Small intestine (tissue), 7 donors: ENCODE measurements around the gene CMYA5. TPM values are rescaled to one million over a fixed set of nuclear protein-coding genes. Genes with fewer than 3 reads are reported as not detected.

Experiments used
- DNase-seq, 2 donors: peaks; one replicate each; pipeline versions ENCODE4 v3.0.0 to v3.0.0-alpha.2; 2013
- FAIRE-seq: peaks from 2 replicates; lab custom pipeline; 2012; peaks lifted over from hg19 to GRCh38; lab: Jason Lieb, UNC
- H3K27ac ChIP-seq, 3 donors: one replicate each; pipeline ENCODE4 v1.5.1; 2013; ENCODE audit warnings: low read length in 2 of 3, mild to moderate bottlenecking in 2 of 3, control low read depth in 1 of 3, inconsistent platforms in 1 of 3, low read depth in 1 of 3, moderate library complexity in 1 of 3
- H3K27me3 ChIP-seq, 3 donors: one replicate each; pipeline ENCODE4 v1.6.1; 2013; ENCODE audit warnings: low read length in 3 of 3, inconsistent platforms in 1 of 3; ENCODE audit not compliant: control insufficient read depth in 3 of 3, insufficient read depth in 3 of 3
- H3K36me3 ChIP-seq, 3 donors: one replicate each; pipeline ENCODE4 v1.6.1; 2013; ENCODE audit warnings: low read length in 3 of 3, inconsistent platforms in 1 of 3, low read depth in 1 of 3, mild to moderate bottlenecking in 1 of 3, moderate library complexity in 1 of 3; ENCODE audit not compliant: control insufficient read depth in 3 of 3, insufficient read depth in 2 of 3
- H3K4me1 ChIP-seq, 3 donors: one replicate each; pipeline ENCODE4 v1.6.1; 2013; ENCODE audit warnings: low read length in 2 of 3, inconsistent platforms in 1 of 3, low read depth in 1 of 3, mild to moderate bottlenecking in 1 of 3, moderate library complexity in 1 of 3; ENCODE audit not compliant: control insufficient read depth in 3 of 3, insufficient read depth in 2 of 3
- H3K4me3 ChIP-seq, 3 donors: one replicate each; pipeline ENCODE4 v1.5.1; 2013; ENCODE audit warnings: low read length in 3 of 3, control low read depth in 1 of 3, inconsistent platforms in 1 of 3, low read depth in 1 of 3, mild to moderate bottlenecking in 1 of 3, moderate library complexity in 1 of 3
- H3K9me3 ChIP-seq, 2 donors: one replicate each; pipeline ENCODE4 v1.6.1; 2013; ENCODE audit warnings: low read depth in 1 of 2, low read length in 1 of 2; ENCODE audit not compliant: control insufficient read depth in 2 of 2, insufficient read depth in 1 of 2
- WGBS, 3 donors: extraction: QIAGEN DNeasy Blood & Tissue Kit; methylation state at CpG; one replicate each; pipeline ENCODE4 v1.1.7; 2013; 5-methylcytosine and 5-hydroxymethylcytosine counted together
- polyA plus RNA-seq, 4 donors: library from polyadenylated mRNA; stranded (reverse) in 3 of 4; unstranded in 1 of 4; fragments of 200-250 nt in 3 of 4; fragments of 120-200 nt in 1 of 4; gene quantifications; one replicate each; pipeline versions ENCODE4 v1.2.1 to v1.2.3, GENCODE V29; 2013
- donor health status: healthy with polysubstance abuse.
- donor health status: control.
- donor health status: control.
- donor health status: Bipolar disorder and iron deficiency.
- donor health status: healthy.

Gene CMYA5
- polyA plus RNA-seq, 4 donors, result 0.61 to 5.7 (median 1.6) TPM

DNA sequence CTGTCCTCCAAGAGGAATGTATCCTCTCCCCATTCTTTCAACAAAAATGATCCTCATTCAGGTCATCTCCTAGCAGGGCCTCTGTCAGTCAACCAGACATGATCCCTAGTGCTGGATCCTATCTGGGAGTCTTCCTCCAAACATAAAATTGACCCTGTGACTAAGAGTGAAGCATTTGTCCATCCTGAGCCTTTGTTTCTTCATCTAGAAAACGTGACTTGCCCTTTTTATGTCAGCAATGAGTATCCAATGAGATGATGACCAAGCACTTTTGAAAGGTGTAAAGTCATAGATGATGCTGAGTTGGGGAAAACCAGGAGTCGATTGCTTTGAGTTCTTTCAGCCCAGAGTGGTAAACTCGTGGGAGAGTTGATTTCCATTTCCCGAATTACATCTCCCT lies 143.3 kb downstream of the CMYA5 start:
- Histone ChIP-seq H3K27me3 (peaks cover 0 to 2% (median 0%) of the 10 kb centered on the region in 3 donors), H3K27ac (no peak overlapping the region), H3K4me1 (no peaks in the 10 kb centered on the region), H3K9me3 (no peaks in the 10 kb centered on the region), H3K36me3 (no peaks in the 10 kb centered on the region), H3K4me3 (no peak overlapping the region)
- DNase-seq (no peak), FAIRE-seq (no peak)
- 68 to 81% (median 77%) methylated on average over 4 of the region's 4 CpGs for WGBS, 3 donors

DNA sequence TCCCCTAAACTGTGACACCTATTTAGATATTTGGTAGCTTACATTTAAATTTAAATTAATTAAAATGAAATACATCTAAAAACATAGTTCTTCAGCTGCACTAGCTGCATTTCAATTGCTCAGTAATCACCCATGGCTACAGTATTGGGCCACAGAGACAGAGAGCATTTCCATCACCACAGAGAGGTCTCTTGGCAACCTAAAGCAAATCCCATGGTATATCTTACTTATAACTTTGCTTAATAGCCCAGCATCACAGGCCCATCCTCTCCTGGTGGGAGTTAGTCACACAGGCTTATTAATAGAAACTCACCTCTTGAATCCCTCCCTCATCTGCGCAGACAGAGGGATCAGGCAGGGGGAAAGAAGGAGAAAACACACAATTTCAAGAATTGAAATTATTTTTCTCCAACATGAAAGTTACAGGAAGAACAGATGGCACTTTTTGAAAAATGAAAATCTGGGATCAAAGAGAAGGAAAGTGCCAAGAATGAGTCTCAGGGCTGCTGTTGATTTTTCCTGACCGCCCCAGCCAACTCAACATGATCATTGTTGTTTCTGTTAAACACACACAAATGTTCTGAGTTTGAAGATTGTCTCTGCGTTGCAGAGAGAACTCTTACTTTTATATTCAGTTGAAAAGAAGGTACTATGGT lies 144.6 kb downstream of the CMYA5 start:
- Histone ChIP-seq H3K9me3 (no peaks in the 10 kb centered on the region), H3K4me1 (no peaks in the 10 kb centered on the region), H3K27me3 (peaks cover 0 to 1% (median 0%) of the 10 kb centered on the region in 3 donors), H3K36me3 (no peaks in the 10 kb centered on the region), H3K27ac (no peak overlapping the region), H3K4me3 (no peak overlapping the region)
- no peak for DNase-seq
- FAIRE-seq, result no peak
- 84 to 85% (median 85%) methylated on average over 3 of the region's 3 CpGs for WGBS, 3 donors

DNA sequence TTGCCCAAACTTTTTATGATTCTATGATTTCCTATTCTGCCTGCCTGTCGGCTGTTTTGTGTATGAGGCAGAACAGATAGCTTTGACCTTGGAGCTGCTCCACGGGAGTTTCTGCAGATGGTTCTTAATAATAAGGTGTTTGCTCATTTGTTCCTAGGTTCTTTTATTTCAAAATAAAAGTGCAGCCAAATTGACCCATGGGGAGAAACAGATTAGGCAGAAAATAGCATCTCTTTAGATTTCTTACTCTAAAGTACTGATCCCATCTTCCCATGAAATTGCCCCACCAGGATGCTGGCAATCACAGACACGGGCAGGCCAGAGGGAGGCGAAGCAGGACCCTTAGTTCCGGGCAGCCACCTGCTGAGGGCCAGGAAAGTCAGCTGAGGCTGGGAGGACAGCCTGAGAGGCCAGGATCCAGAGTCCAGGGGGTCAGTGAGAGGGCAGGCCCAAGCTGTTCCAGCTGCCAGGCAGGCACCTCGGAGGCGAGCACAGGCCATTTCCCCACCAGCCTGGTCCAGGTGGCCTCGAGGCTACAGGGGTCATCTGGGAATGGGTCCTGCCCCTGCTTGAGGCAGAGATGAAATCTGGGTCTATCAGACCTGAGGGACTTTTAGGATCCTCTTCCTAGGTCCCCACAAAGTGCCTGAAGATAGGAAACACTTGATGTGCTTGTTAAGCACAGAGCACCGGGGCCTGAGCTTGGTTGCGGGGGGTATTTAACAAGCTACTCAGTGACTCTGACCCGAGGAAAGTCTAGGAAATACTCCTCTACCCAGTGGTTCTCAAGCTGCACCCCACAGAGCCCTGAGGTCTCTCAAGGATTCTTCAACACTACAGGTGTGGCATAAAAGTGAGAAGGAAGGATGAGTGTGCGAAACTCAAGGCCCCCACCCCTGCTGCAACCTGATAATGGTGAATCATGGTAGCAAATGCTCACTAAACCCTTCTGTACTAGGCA lies 145.4 kb downstream of the CMYA5 start:
- Histone ChIP-seq H3K4me1 (no peaks in the 10 kb centered on the region), H3K36me3 (no peaks in the 10 kb centered on the region), H3K9me3 (no peaks in the 10 kb centered on the region), H3K4me3 (no peak overlapping the region), H3K27ac (no peak overlapping the region), H3K27me3 (peaks cover 0 to 5% (median 0%) of the 10 kb centered on the region in 3 donors)
- WGBS, 3 donors, result 70 to 79% (median 72%) methylated on average over 11 to 12 of the region's 12 CpGs
- FAIRE-seq, result no peak
- DNase-seq, result no peak

DNA sequence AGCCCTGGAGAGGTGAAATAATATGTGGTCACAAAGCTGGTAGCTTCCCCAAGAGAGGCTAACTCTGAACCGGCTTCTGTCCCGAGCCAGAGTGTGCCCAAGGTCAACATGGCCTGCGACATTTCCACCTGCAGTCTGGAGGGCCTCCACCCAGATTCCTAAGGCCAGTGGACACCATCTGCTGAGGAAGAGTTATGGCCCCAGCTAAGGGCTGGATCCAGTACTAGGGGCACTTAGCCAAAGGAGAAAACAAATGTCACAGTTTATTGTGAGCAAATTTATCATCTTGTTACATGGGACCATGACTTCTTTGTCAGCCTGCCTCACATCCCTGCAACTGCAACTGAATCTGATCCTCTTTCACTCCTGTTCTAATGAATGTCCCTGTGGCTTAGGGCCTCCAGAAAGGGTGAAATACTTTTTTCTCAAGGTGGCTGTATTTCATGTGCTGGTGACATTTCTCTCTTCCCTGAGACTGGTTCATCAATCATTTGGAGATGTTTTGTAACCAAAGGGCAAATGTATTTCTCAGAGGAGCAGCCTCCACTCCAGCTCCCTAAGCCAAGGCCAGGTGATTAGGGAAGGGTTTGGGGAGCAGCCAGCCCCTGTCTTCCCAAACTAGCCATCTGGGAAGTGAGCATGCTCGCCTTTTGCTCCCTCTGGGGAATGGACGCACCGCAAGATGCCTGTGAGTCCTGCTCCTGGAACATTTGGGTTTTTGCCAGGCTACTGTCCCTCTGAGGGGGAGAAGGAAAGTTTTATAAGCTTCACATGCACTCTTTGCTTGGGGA lies 148.3 kb downstream of the CMYA5 start:
- no peak overlapping the region for H3K27ac ChIP-seq
- no peak overlapping the region for H3K4me3 ChIP-seq
- H3K4me1 ChIP-seq, result no peaks in the 10 kb centered on the region
- 80 to 87% (median 85%) methylated on average over 6 of the region's 6 CpGs for WGBS, 3 donors
- no peaks in the 10 kb centered on the region for H3K9me3 ChIP-seq
- FAIRE-seq, result no peak
- H3K27me3 ChIP-seq, result peaks cover 0 to 13% (median 0%) of the 10 kb centered on the region in 3 donors
- DNase-seq, result no peak
- H3K36me3 ChIP-seq, result no peaks in the 10 kb centered on the region

GRCh38 chr5:79840084-79840990 lies 150.7 kb downstream of the CMYA5 start:
- no peak for DNase-seq
- Histone ChIP-seq H3K4me1 (no peaks in the 10 kb centered on the region), H3K4me3 (no peak overlapping the region), H3K9me3 (no peaks in the 10 kb centered on the region), H3K27me3 (peaks cover 0 to 15% (median 0%) of the 10 kb centered on the region in 3 donors), H3K36me3 (no peaks in the 10 kb centered on the region), H3K27ac (no peak overlapping the region)
- no peak for FAIRE-seq
- WGBS, 3 donors, result 47 to 50% (median 47%) methylated on average over 7 of the region's 7 CpGs

DNA sequence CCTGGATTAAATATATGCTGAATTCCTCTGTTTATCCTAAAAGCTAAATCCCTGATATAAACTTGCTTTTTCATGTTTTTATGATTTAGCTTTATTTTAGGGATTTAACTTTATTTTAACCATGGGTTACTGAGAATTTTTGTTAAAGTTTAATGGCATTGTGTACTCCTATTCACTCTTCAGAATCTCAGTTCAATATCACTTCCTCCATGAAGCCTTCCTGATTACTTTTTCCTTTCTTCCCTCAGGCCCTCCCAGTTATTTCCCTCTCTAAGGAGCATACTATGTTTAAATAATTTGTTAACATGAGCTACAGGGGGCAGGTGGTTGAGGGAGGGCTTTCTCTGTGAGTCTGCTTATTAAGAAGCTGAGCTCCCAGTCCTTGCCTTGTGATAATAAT lies 151.5 kb downstream of the CMYA5 start:
- no peak for DNase-seq
- no peaks in the 10 kb centered on the region for H3K9me3 ChIP-seq
- no peak overlapping the region for H3K27ac ChIP-seq
- no peak for FAIRE-seq
- no peaks in the 10 kb centered on the region for H3K4me1 ChIP-seq
- no peak overlapping the region for H3K4me3 ChIP-seq
- H3K27me3 ChIP-seq, result peaks cover 0 to 15% (median 0%) of the 10 kb centered on the region in 3 donors
- no peaks in the 10 kb centered on the region for H3K36me3 ChIP-seq

DNA sequence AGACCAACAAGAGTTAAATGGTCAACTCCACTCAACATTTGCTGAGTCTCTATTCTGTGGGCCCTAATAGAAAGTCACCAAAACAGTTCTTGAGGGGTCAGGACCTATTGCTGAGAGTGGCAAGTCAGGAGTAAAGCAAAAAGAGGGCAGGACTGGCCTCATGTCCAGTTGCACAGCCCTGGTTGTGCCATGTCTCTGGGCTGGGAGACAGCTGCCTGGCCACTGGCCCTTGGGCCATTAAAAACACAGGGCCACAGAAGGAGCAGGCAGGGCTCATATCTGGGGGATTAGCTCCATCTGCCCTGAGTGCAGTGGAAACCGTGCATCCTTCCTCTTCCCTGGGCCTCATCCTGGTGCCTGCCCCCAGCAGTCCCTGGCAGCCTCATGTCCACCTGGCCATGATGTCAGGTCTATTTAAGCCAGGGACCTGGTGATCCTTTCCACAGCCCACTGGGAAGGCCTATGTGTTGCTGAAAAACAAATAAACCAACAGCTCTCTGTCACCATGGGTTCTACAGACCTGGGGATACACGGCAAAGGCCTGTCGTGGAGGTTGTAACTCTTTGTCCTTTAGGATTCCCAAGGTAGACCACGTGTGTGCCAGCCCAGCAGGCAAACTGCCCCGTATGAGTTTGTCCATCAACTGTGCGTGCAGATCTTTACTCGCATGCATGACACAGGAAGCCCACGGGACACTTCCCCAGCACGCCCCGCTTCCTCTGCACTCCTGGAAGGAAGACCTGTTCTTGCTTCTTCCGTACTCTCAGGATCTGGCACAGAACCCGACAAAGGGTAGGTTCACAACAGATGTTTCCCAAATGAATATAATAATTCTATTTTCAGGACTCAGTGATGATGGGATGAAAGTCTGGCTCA lies 152.6 kb downstream of the CMYA5 start:
- no peaks in the 10 kb centered on the region for H3K9me3 ChIP-seq
- 88 to 91% (median 89%) methylated on average over 12 of the region's 12 CpGs for WGBS, 3 donors
- H3K36me3 ChIP-seq, result no peaks in the 10 kb centered on the region
- no peak overlapping the region for H3K4me3 ChIP-seq
- FAIRE-seq, result no peak
- H3K4me1 ChIP-seq, result no peaks in the 10 kb centered on the region
- peaks cover 0 to 15% (median 0%) of the 10 kb centered on the region in 3 donors for H3K27me3 ChIP-seq
- no peak overlapping the region for H3K27ac ChIP-seq
- DNase-seq, result no peak
